GM12878 (cell line): Measurements from ENCODE around the gene NR1I3. TPM values are rescaled to one million over a fixed set of nuclear protein-coding genes. Genes with fewer than 3 reads are reported as not detected.
A peak's percentile ranks its signal among the peaks of the same experiment; 100 is the strongest.

Experiments
- ATAC-seq: fragments of 200-7000 bp; cut with Tn5 transposase; 3 replicates; pipeline ENCODE4 v1.9.1; 2020; ENCODE audit warnings: mild to moderate bottlenecking, moderate library complexity
- BruUV-seq: library from RNA; stranded (reverse); fragments of 400-500 nt; replicated peaks from 2 replicates; lab custom pipeline; 2021; lab: Mats Ljungman, UMichigan
- CTCF ChIA-PET: fragments of 300-600 bp; sonication (Branson Sonifier 250); formaldehyde crosslinking; extraction: SDS; loops from one replicate; lab custom pipeline; 2021; ENCODE audit warnings: inconsistent platforms; lab: Yijun Ruan, JAX
- POLR2A ChIA-PET: fragments of 350-600 bp; formaldehyde crosslinking; extraction: SDS; loops from one replicate; lab custom pipeline; 2021; ENCODE audit warnings: inconsistent platforms; lab: Charles Lee
- RAD21 ChIA-PET: fragments of 300-600 bp; sonication (Branson Sonifier 250); formaldehyde crosslinking; loops from one replicate; lab custom pipeline; 2023; ENCODE audit warnings: antibody characterized with exemption; ENCODE audit not compliant: unreplicated experiment; lab: Charles Lee
- SMC1A ChIA-PET: fragments of 300-600 bp; sonication (Branson Sonifier 250); formaldehyde crosslinking; loops from one replicate; lab custom pipeline; 2023; ENCODE audit not compliant: unreplicated experiment, uncharacterized antibody; lab: Charles Lee
- DNase-seq: peaks from one replicate; pipeline ENCODE4 v3.0.0-alpha.2; 2011; ENCODE audit warnings: low read depth, low spot score
- FAIRE-seq: peaks from 3 replicates; lab custom pipeline; 2011; peaks lifted over from hg19 to GRCh38; lab: Jason Lieb, UNC
- H2AFZ ChIP-seq: 2 replicates; pipeline ENCODE4 v1.6.0; 2011; ENCODE audit warnings: low read depth, low read length, control low read depth; ENCODE audit not compliant: control insufficient read depth
- H3K27ac ChIP-seq: 2 replicates; pipeline ENCODE4 v1.5.1; 2011; ENCODE audit warnings: control low read depth; ENCODE audit not compliant: control insufficient read depth, insufficient read depth
- H3K27me3 ChIP-seq, 2 experiments: replicated peaks in 1 of 2; 2 replicates each; pipeline versions ENCODE4 v1.6.0 to v1.6.1; 2011; ENCODE audit warnings: low read length in 1 of 2; ENCODE audit not compliant: control insufficient read depth in 2 of 2, insufficient read depth in 2 of 2
- H3K36me3 ChIP-seq, 2 experiments: 2 replicates each; pipeline ENCODE4 v1.5.1; 2011; ENCODE audit warnings: low read length in 1 of 2; ENCODE audit not compliant: control insufficient read depth in 2 of 2, insufficient read depth in 2 of 2
- H3K4me1 ChIP-seq: 2 replicates; pipeline ENCODE4 v1.6.1; 2011; ENCODE audit warnings: mild to moderate bottlenecking, low read length, moderate library complexity, mixed read lengths; ENCODE audit not compliant: control insufficient read depth, insufficient read depth
- H3K4me2 ChIP-seq: 2 replicates; pipeline ENCODE4 v1.6.0; 2011; ENCODE audit warnings: control low read depth; ENCODE audit not compliant: control insufficient read depth, insufficient read depth
- H3K4me3 ChIP-seq: fragments of 200-600 bp; sonication (generic); 2 replicates; pipeline ENCODE4 v1.5.1; 2016
- H3K79me2 ChIP-seq: 2 replicates; pipeline ENCODE4 v1.6.0; 2011; ENCODE audit warnings: low read length; ENCODE audit not compliant: control insufficient read depth, insufficient read depth
- H3K9ac ChIP-seq: 2 replicates; pipeline ENCODE4 v1.8.0; 2011; ENCODE audit warnings: low read length, control low read depth, mixed read lengths; ENCODE audit not compliant: control insufficient read depth, insufficient read depth
- H3K9me3 ChIP-seq: replicated peaks from 3 replicates; pipeline ENCODE4 v1.5.1; 2011; ENCODE audit warnings: mild to moderate bottlenecking, low read length; ENCODE audit not compliant: control insufficient read depth, insufficient read depth
- H4K20me1 ChIP-seq: 2 replicates; pipeline ENCODE4 v1.6.0; 2011; ENCODE audit not compliant: control insufficient read depth, insufficient read depth
- CHD2 ChIP-seq: IDR thresholded peaks from 2 replicates; pipeline ENCODE4 v1.6.1; 2011; ENCODE audit warnings: low read depth, low read length, improper control_type of control experiment, borderline replicate concordance
- CTCF ChIP-seq, 3 experiments: IDR thresholded peaks in 2 of 3; conservative IDR thresholded peaks in 1 of 3; 2 replicates each; pipeline ENCODE4 v1.5.1; 2011; ENCODE audit warnings: low read depth in 3 of 3, low read length in 3 of 3, mild to moderate bottlenecking in 3 of 3, control low read depth in 2 of 3, moderate library complexity in 2 of 3, inconsistent platforms in 1 of 3, mixed read lengths in 1 of 3; ENCODE audit not compliant: control insufficient read depth in 2 of 3, insufficient read depth in 1 of 3; ENCODE audit errors: extremely low read depth in 1 of 3
- GABPA ChIP-seq: IDR thresholded peaks from 2 replicates; pipeline ENCODE4 v1.6.1; 2014; ENCODE audit warnings: antibody characterized with exemption, low read depth, mild to moderate bottlenecking, inconsistent platforms
- GATAD2B ChIP-seq: fragments of 450-650 bp; conservative IDR thresholded peaks from 2 replicates; pipeline ENCODE4 v1.6.1; 2017; ENCODE audit warnings: low read depth, mild to moderate bottlenecking, moderate library complexity
- MTA3 ChIP-seq: IDR thresholded peaks from 2 replicates; pipeline ENCODE4 v1.6.1; 2012; ENCODE audit warnings: low read length, inconsistent platforms, borderline replicate concordance
- MYB ChIP-seq: fragments of 150-350 bp; IDR thresholded peaks from 2 replicates; pipeline ENCODE4 v1.6.1; 2014; ENCODE audit warnings: mild to moderate bottlenecking, low read depth, low read length, borderline replicate concordance
- PAX5 ChIP-seq: IDR thresholded peaks from 2 replicates; pipeline ENCODE4 v1.6.1; 2011; ENCODE audit warnings: low read depth, low read length, borderline replicate concordance
- RAD21 ChIP-seq: IDR thresholded peaks from 2 replicates; pipeline ENCODE4 v1.6.1; 2011; ENCODE audit warnings: mild to moderate bottlenecking, low read depth, low read length, moderate library complexity; ENCODE audit not compliant: insufficient read depth
- SUPT20H ChIP-seq: IDR thresholded peaks from 2 replicates; pipeline ENCODE4 v1.6.1; 2011; ENCODE audit warnings: low read depth, mild to moderate bottlenecking, low read length, moderate library complexity, borderline replicate concordance; ENCODE audit not compliant: control insufficient read depth
- YY1 ChIP-seq: IDR thresholded peaks from 2 replicates; pipeline ENCODE4 v1.6.1; 2011; ENCODE audit warnings: low read depth, mild to moderate bottlenecking, low read length
- ZZZ3 ChIP-seq: IDR thresholded peaks from 2 replicates; pipeline ENCODE4 v1.6.1; 2011; ENCODE audit warnings: low read depth; ENCODE audit not compliant: control insufficient read depth, insufficient read length
- WGBS: methylation state at CpG from one replicate; pipeline ENCODE4 v1.1.6; 2016; ENCODE audit warnings: low lambda C conversion rate; ENCODE audit not compliant: insufficient replicate concordance, insufficient coverage; ENCODE audit errors: missing lambda C conversion rate; 5-methylcytosine and 5-hydroxymethylcytosine counted together
- in situ Hi-C: fragments of 300-500 bp; cut with MboI; formaldehyde crosslinking; loops from 9 replicates; pipeline ENCODE4 v1.14.3; 2018; ENCODE audit warnings: mixed read lengths
- intact Hi-C: fragments of 100-400 bp; cut with micrococcal nuclease; formaldehyde crosslinking; loops from one replicate; pipeline ENCODE4 v1.14.2; 2022; ENCODE audit not compliant: unreplicated experiment
- polyA plus RNA-seq, 11 experiments: library from polyadenylated mRNA; depleted of rRNA in 4 of 11; unstranded in 6 of 11; stranded (reverse) in 5 of 11; fragments of >200 nt; fragmentation: Nextera tagmentation in 4 of 11; fragmentation: Illumina TruSeq in 1 of 11; extraction: Ambion mirVana in 4 of 11; extraction: Trizol in 1 of 11; gene quantifications; 1 replicate in 1 of 11; 2 replicates in 10 of 11; pipeline versions ENCODE4 v1.2.1 to v1.2.3, GENCODE V29; 2011 to 2016; ENCODE audit warnings: inconsistent platforms in 2 of 11, missing spikeins in 2 of 11, low read depth in 1 of 11
- total RNA-seq, 4 experiments: library from RNA; depleted of rRNA in 3 of 4; stranded (reverse); fragments of >200 nt in 3 of 4; fragmentation: Illumina TruSeq in 1 of 4; extraction: Trizol in 1 of 4; gene quantifications; 2 replicates each; pipeline versions ENCODE4 v1.2.1 to v1.2.3, GENCODE V29; 2013 to 2021

The NR1I3 gene
- total and polyA plus RNA-seq, 10 of the 15 experiments (the other 5 are each of a cell fraction or from before 2014, with no cell fraction given), result 0.13 to 0.52 (median 0.24) TPM; not detected in 7

- no peak for ATAC-seq
- peaks cover 18% of the 10 kb centered on the region for H3K4me1 ChIP-seq
- no peak for TF ChIP-seq MTA3
- TF ChIP-seq CHD2, result no peak
- TF ChIP-seq GABPA, result no peak
- no peak for TF ChIP-seq YY1
- no peak for TF ChIP-seq ZZZ3
- no peak for TF ChIP-seq GATAD2B
- no peak for TF ChIP-seq MYB
- no peak for TF ChIP-seq PAX5
- 0 out of 2 replicates have a peak, but pooled peaks have one; percentile 3 for TF ChIP-seq RAD21
- TF ChIP-seq SUPT20H, result no peak
- peak in 1 of 3 experiments; percentile 13; a peak in 1 of 6 replicates for TF ChIP-seq CTCF (IDR thresholded peaks at IDR 0.05 in 2 of 3, conservative IDR thresholded peaks at IDR 0.05 in 1 of 3; ENCODE audit: control insufficient read depth in 2 of 3, extremely low read depth in 1 of 3, insufficient read depth in 1 of 3, low read depth in 3 of 3, low read length in 3 of 3)
- TF ChIP-seq, all 136 proteins: peak for 2
- H3K27me3 ChIP-seq, result no peaks in the 10 kb centered on the region
- ChIA-PET CTCF (interaction anchor here (0.6 to 17.1 kb wide), 13 partner anchors 9 to 807 kb away, joined by 3 to 385 read pairs (median 4); partner anchors contain the start of genes CFAP126, NDUFS2 and PPOX), POLR2A (interaction anchor here (1.0 kb wide), 1 partner anchor 144 kb away, joined by 4 read pairs; no protein-coding TSS in a partner anchor), RAD21 (interaction anchor here (0.7 to 2.5 kb wide), 7 partner anchors 37 to 154 kb away, joined by 3 to 22 read pairs (median 4); no protein-coding TSS in a partner anchor), SMC1A (interaction anchor here (1.0 to 6.3 kb wide), 8 partner anchors 11 to 152 kb away, joined by 3 to 62 read pairs (median 4); partner anchors contain the start of gene CFAP126)
- no peak overlapping the region for H3K9ac ChIP-seq
- H2AFZ ChIP-seq, result no peak overlapping the region
- in situ Hi-C loops, result loop anchor here (5.0 kb wide), 2 partner anchors 62 to 152 kb away; no protein-coding TSS in a partner anchor
- H3K9me3 ChIP-seq, result no peaks in the 10 kb centered on the region
- no peak for FAIRE-seq
- H3K79me2 ChIP-seq, result peaks cover 10% of the 10 kb centered on the region
- H3K27ac ChIP-seq, result no peak overlapping the region
- no peaks in the 10 kb centered on the region for H4K20me1 ChIP-seq
- peaks cover 3 to 4% of the 10 kb centered on the region in 2 experiments; a peak in 2 of 4 replicates for H3K36me3 ChIP-seq
- intact Hi-C loops, result loop anchor here (5.0 kb wide), 1 partner anchor 77 kb away; the partner anchor contains the start of gene MPZ
- no peak for DNase-seq
- no peak overlapping the region for H3K4me3 ChIP-seq
- 57% methylated on average over 3 of the region's 3 CpGs for WGBS
- H3K4me2 ChIP-seq, result no peak overlapping the region
- BruUV-seq, result no TSS peak
Measured at GRCh38 chr1:161229896-161230295, 8.1 kb downstream of the NR1I3 start.
